ENCODE measurements around the gene SOX5.
"Not testable (repeated sequence)": the region's sequence is repeated elsewhere in the genome, so short reads cannot be mapped to it uniquely, and the experiment has no call there.

Gene SOX5

GRCh38 chr12:23847857-23848256 lies 101.6 kb downstream of the SOX5 start:
- Mint-ChIP-seq H3K4me1 (ENCODE audit: low read depth) (no peaks in the 10 kb centered on the region), H3K4me3 (no peak overlapping the region), H3K27ac (no peak overlapping the region), H3K9me3 (no peaks in the 10 kb centered on the region), H3K36me3 (ENCODE audit: low read depth) (no peaks in the 10 kb centered on the region), H3K27me3 (ENCODE audit: low read depth) (no peaks in the 10 kb centered on the region)
- DNase-seq (ENCODE audit: low spot score), result no peak

- Mint-ChIP-seq H3K9me3 (no peaks in the 10 kb centered on the region), H3K27ac (no peak overlapping the region), H3K4me1 (ENCODE audit: low read depth) (no peaks in the 10 kb centered on the region), H3K4me3 (no peak overlapping the region), H3K36me3 (ENCODE audit: low read depth) (no peaks in the 10 kb centered on the region), H3K27me3 (ENCODE audit: low read depth) (no peaks in the 10 kb centered on the region)
- no peak for DNase-seq (ENCODE audit: low spot score)
Observed at GRCh38 chr12:23843958-23844357, 105.5 kb downstream of the SOX5 start.

- no peaks in the 10 kb centered on the region for H3K27me3 Mint-ChIP-seq (ENCODE audit: low read depth)
- H3K4me1 Mint-ChIP-seq (ENCODE audit: low read depth), result no peaks in the 10 kb centered on the region
- no peak overlapping the region for H3K27ac Mint-ChIP-seq
- no peaks in the 10 kb centered on the region for H3K9me3 Mint-ChIP-seq
- no peaks in the 10 kb centered on the region for H3K36me3 Mint-ChIP-seq (ENCODE audit: low read depth)
- no peak for DNase-seq (ENCODE audit: low spot score)
- no peak overlapping the region for H3K4me3 Mint-ChIP-seq
Observed at GRCh38 chr12:23834076-23834475, 115.4 kb downstream of the SOX5 start.

- Mint-ChIP-seq H3K4me1 (ENCODE audit: low read depth) (no peaks in the 10 kb centered on the region), H3K27me3 (ENCODE audit: low read depth) (no peaks in the 10 kb centered on the region), H3K9me3 (no peaks in the 10 kb centered on the region), H3K27ac (no peak overlapping the region), H3K36me3 (ENCODE audit: low read depth) (no peaks in the 10 kb centered on the region), H3K4me3 (no peak overlapping the region)
- no peak for DNase-seq (ENCODE audit: low spot score)
Observed at GRCh38 chr12:23831739-23832138, 117.7 kb downstream of the SOX5 start.

- Mint-ChIP-seq H3K27me3 (ENCODE audit: low read depth) (no peaks in the 10 kb centered on the region), H3K36me3 (ENCODE audit: low read depth) (no peaks in the 10 kb centered on the region), H3K9me3 (no peaks in the 10 kb centered on the region), H3K4me1 (ENCODE audit: low read depth) (no peaks in the 10 kb centered on the region), H3K27ac (no peak overlapping the region), H3K4me3 (no peak overlapping the region)
- DNase-seq (ENCODE audit: low spot score), result no peak
Observed at GRCh38 chr12:23830210-23830609, 119.3 kb downstream of the SOX5 start.

GRCh38 chr12:23827353-23827752 lies 122.1 kb downstream of the SOX5 start:
- H3K27ac Mint-ChIP-seq, result no peak overlapping the region

GRCh38 chr12:23825124-23825523 lies 124.3 kb downstream of the SOX5 start:
- not testable (repeated sequence) for H3K27me3 Mint-ChIP-seq (ENCODE audit: low read depth); H3K9me3 Mint-ChIP-seq; H3K36me3 Mint-ChIP-seq (ENCODE audit: low read depth); DNase-seq (ENCODE audit: low spot score); H3K27ac Mint-ChIP-seq; H3K4me3 Mint-ChIP-seq; H3K4me1 Mint-ChIP-seq (ENCODE audit: low read depth)

More at GRCh38 chr12:23827353-23827752, 122.1 kb downstream of the SOX5 start:
- Mint-ChIP-seq H3K36me3 (ENCODE audit: low read depth) (no peaks in the 10 kb centered on the region), H3K4me1 (ENCODE audit: low read depth) (no peaks in the 10 kb centered on the region), H3K27me3 (ENCODE audit: low read depth) (no peaks in the 10 kb centered on the region), H3K9me3 (peaks cover 6% of the 10 kb centered on the region), H3K4me3 (no peak overlapping the region)
- DNase-seq (ENCODE audit: low spot score), result no peak

GRCh38 chr12:23824358-23824757 lies 125.1 kb downstream of the SOX5 start:
- H3K27ac Mint-ChIP-seq, result no peak overlapping the region
- no peak for DNase-seq (ENCODE audit: low spot score)
- no peaks in the 10 kb centered on the region for H3K27me3 Mint-ChIP-seq (ENCODE audit: low read depth)
- peaks cover 6% of the 10 kb centered on the region for H3K9me3 Mint-ChIP-seq
- H3K36me3 Mint-ChIP-seq (ENCODE audit: low read depth), result no peaks in the 10 kb centered on the region
- H3K4me1 Mint-ChIP-seq (ENCODE audit: low read depth), result no peaks in the 10 kb centered on the region
- H3K4me3 Mint-ChIP-seq, result no peak overlapping the region

- H3K36me3 Mint-ChIP-seq (ENCODE audit: low read depth); H3K9me3 Mint-ChIP-seq; H3K4me1 Mint-ChIP-seq (ENCODE audit: low read depth); H3K27me3 Mint-ChIP-seq (ENCODE audit: low read depth); H3K27ac Mint-ChIP-seq; DNase-seq (ENCODE audit: low spot score); H3K4me3 Mint-ChIP-seq: not testable (repeated sequence)
Observed at GRCh38 chr12:23822883-23823282, 126.6 kb downstream of the SOX5 start.

GRCh38 chr12:23817345-23817744 lies 132.1 kb downstream of the SOX5 start:
- no peak overlapping the region for H3K27ac Mint-ChIP-seq

GRCh38 chr12:23816394-23816851 lies 133.0 kb downstream of the SOX5 start:
- Mint-ChIP-seq H3K9me3 (no peaks in the 10 kb centered on the region), H3K4me3 (no peak overlapping the region), H3K27ac (no peak overlapping the region), H3K4me1 (ENCODE audit: low read depth) (no peaks in the 10 kb centered on the region), H3K27me3 (ENCODE audit: low read depth) (no peaks in the 10 kb centered on the region), H3K36me3 (ENCODE audit: low read depth) (no peaks in the 10 kb centered on the region)
- DNase-seq (ENCODE audit: low spot score), result no peak

More at GRCh38 chr12:23817345-23817744, 132.1 kb downstream of the SOX5 start:
- no peaks in the 10 kb centered on the region for H3K4me1 Mint-ChIP-seq (ENCODE audit: low read depth)
- no peaks in the 10 kb centered on the region for H3K27me3 Mint-ChIP-seq (ENCODE audit: low read depth)
- no peaks in the 10 kb centered on the region for H3K36me3 Mint-ChIP-seq (ENCODE audit: low read depth)
- no peaks in the 10 kb centered on the region for H3K9me3 Mint-ChIP-seq
- DNase-seq (ENCODE audit: low spot score), result no peak
- H3K4me3 Mint-ChIP-seq, result no peak overlapping the region

GRCh38 chr12:23815810-23816209 lies 133.7 kb downstream of the SOX5 start:
- no peak overlapping the region for H3K4me3 Mint-ChIP-seq
- no peak overlapping the region for H3K27ac Mint-ChIP-seq
- no peaks in the 10 kb centered on the region for H3K4me1 Mint-ChIP-seq (ENCODE audit: low read depth)
- H3K27me3 Mint-ChIP-seq (ENCODE audit: low read depth), result no peaks in the 10 kb centered on the region
- no peak for DNase-seq (ENCODE audit: low spot score)
- no peaks in the 10 kb centered on the region for H3K36me3 Mint-ChIP-seq (ENCODE audit: low read depth)
- H3K9me3 Mint-ChIP-seq, result no peaks in the 10 kb centered on the region

- H3K36me3 Mint-ChIP-seq (ENCODE audit: low read depth), result no peaks in the 10 kb centered on the region
- no peak overlapping the region for H3K4me3 Mint-ChIP-seq
- H3K9me3 Mint-ChIP-seq, result no peaks in the 10 kb centered on the region
Observed at GRCh38 chr12:23813206-23813605, 136.3 kb downstream of the SOX5 start.

GRCh38 chr12:23810329-23810902 lies 139.1 kb downstream of the SOX5 start:
- Mint-ChIP-seq H3K4me1 (ENCODE audit: low read depth) (no peaks in the 10 kb centered on the region), H3K36me3 (ENCODE audit: low read depth) (no peaks in the 10 kb centered on the region), H3K4me3 (no peak overlapping the region), H3K9me3 (no peaks in the 10 kb centered on the region), H3K27me3 (ENCODE audit: low read depth) (no peaks in the 10 kb centered on the region), H3K27ac (no peak overlapping the region)
- no peak for DNase-seq (ENCODE audit: low spot score)

More at GRCh38 chr12:23813206-23813605, 136.3 kb downstream of the SOX5 start:
- H3K27me3 Mint-ChIP-seq (ENCODE audit: low read depth), result no peaks in the 10 kb centered on the region
- no peak for DNase-seq (ENCODE audit: low spot score)
- no peaks in the 10 kb centered on the region for H3K4me1 Mint-ChIP-seq (ENCODE audit: low read depth)
- no peak overlapping the region for H3K27ac Mint-ChIP-seq

GRCh38 chr12:23803540-23803939 lies 145.9 kb downstream of the SOX5 start:
- Mint-ChIP-seq H3K36me3 (ENCODE audit: low read depth) (no peaks in the 10 kb centered on the region), H3K4me3 (no peak overlapping the region), H3K4me1 (ENCODE audit: low read depth) (no peaks in the 10 kb centered on the region), H3K27me3 (ENCODE audit: low read depth) (no peaks in the 10 kb centered on the region), H3K27ac (no peak overlapping the region), H3K9me3 (no peaks in the 10 kb centered on the region)
- no peak for DNase-seq (ENCODE audit: low spot score)
